GM12891 (cell line): ENCODE data around the gene NUDT14.

Source experiments
- PAX5 ChIP-seq: IDR thresholded peaks from 2 replicates; pipeline ENCODE4 v1.6.1; 2011; ENCODE audit warnings: low read length, moderate library complexity, mild to moderate bottlenecking; ENCODE audit not compliant: insufficient read depth, severe bottlenecking
- POLR2A ChIP-seq: IDR thresholded peaks from 2 replicates; pipeline ENCODE4 v1.6.1; 2011; ENCODE audit warnings: low read depth, low read length, control low read depth
- POLR2AphosphoS5 ChIP-seq: IDR thresholded peaks from 2 replicates; pipeline ENCODE4 v1.6.1; 2011; ENCODE audit warnings: low read depth, low read length, control low read depth
- POU2F2 ChIP-seq: IDR thresholded peaks from 2 replicates; pipeline ENCODE4 v1.6.1; 2011; ENCODE audit warnings: low read depth, mild to moderate bottlenecking, control low read depth, low read length, moderate library complexity
- TAF1 ChIP-seq: IDR thresholded peaks from 2 replicates; pipeline ENCODE4 v1.6.1; 2011; ENCODE audit warnings: low read depth, low read length, control low read depth

DNA sequence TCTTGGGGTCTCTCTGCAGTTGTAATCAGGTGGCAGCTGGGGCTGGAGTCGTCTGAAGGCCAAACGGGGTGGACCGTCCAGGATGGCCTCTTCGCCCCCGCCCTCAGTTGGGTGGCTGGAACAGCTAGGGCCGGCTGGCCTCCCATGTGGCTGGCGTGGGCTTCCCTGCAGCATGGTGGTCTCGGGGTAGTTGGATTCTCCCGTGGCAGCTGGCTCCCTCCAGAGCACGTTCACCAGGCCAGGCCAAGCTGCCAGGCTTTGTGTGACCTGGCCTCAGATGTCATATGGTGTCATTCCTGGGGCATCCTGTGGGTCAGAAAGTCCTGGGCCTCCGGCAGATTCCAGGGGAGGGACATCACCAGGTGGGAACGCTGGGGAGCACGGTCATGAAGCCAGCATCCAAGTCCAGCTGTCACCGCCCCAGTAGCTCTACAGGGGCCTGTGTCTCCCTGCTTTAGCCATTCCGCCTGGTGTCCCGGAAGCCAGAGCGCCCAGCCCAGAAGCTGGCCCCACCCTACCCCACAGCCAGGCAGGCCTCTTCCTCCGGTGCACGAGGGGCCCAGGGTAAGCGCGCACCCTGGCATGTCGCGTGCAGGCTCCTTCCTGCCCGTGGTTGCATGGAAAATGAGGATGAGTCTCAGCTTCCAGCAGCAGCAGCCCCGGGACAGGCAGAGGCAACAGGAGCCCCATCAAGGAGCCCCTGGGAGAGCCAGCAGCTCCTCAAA, 1.3 kb upstream of the NUDT14 start:
- no peak for TF ChIP-seq POLR2A
- no peak for TF ChIP-seq POLR2AphosphoS5
- no peak for TF ChIP-seq TAF1
- no peak for TF ChIP-seq POU2F2
- no peak for TF ChIP-seq PAX5
